Nephron progenitor cell (in vitro differentiated cells): ENCODE data around the gene C1D.

Experiments
- DNase-seq: peaks from one replicate; pipeline ENCODE4 v3.0.0; 2021
- H3K27ac Mint-ChIP-seq: 2 replicates; pipeline ENCODE4 v1.8.0; 2021; ENCODE audit warnings: mild to moderate bottlenecking, moderate library complexity, mixed read lengths
- H3K27me3 Mint-ChIP-seq: 2 replicates; pipeline ENCODE4 v1.8.0; 2021; ENCODE audit warnings: mild to moderate bottlenecking, low read depth, mixed read lengths; ENCODE audit not compliant: poor library complexity
- H3K36me3 Mint-ChIP-seq: 2 replicates; pipeline ENCODE4 v1.8.0; 2021; ENCODE audit warnings: low read depth, mixed read lengths
- H3K4me1 Mint-ChIP-seq: 2 replicates; pipeline ENCODE4 v1.8.0; 2021; ENCODE audit warnings: mixed read lengths
- H3K4me3 Mint-ChIP-seq: 2 replicates; pipeline ENCODE4 v1.8.0; 2021; ENCODE audit warnings: mild to moderate bottlenecking, moderate library complexity, mixed read lengths
- H3K9me3 Mint-ChIP-seq: 2 replicates; pipeline ENCODE4 v1.8.0; 2021; ENCODE audit warnings: mild to moderate bottlenecking, moderate library complexity, mixed read lengths
- CTCF ChIP-seq: fragments of 200-600 bp; sonication (generic); IDR thresholded peaks from 2 replicates; pipeline ENCODE4 v1.5.0; 2021; ENCODE audit warnings: antibody characterized with exemption

The C1D gene

DNA sequence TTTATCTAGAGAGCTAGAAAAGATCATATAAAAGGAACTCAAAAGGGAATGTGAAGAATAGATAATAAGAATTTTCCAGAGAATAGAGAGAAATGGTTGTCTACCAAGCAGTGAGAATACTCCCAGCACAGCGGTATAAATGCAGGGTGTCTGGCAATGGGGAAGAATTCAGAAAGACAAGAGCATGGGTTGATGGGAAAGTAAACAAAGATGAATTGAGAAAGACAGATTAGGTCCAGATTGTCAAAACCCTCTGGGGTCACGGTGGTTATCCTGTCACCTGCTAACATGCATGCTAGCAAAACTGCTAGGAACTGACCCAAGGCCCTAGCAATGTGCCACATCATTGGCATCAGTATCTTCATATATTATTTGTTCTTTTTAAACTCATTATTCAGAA, 30.8 kb upstream of the C1D start:
- H3K4me1 Mint-ChIP-seq, result no peaks in the 10 kb centered on the region
- no peak for DNase-seq
- H3K4me3 Mint-ChIP-seq, result no peak overlapping the region
- no peaks in the 10 kb centered on the region for H3K36me3 Mint-ChIP-seq
- no peaks in the 10 kb centered on the region for H3K9me3 Mint-ChIP-seq
- no peak for TF ChIP-seq CTCF
- H3K27me3 Mint-ChIP-seq, result peaks cover 22% of the 10 kb centered on the region
- H3K27ac Mint-ChIP-seq, result no peak overlapping the region

DNA sequence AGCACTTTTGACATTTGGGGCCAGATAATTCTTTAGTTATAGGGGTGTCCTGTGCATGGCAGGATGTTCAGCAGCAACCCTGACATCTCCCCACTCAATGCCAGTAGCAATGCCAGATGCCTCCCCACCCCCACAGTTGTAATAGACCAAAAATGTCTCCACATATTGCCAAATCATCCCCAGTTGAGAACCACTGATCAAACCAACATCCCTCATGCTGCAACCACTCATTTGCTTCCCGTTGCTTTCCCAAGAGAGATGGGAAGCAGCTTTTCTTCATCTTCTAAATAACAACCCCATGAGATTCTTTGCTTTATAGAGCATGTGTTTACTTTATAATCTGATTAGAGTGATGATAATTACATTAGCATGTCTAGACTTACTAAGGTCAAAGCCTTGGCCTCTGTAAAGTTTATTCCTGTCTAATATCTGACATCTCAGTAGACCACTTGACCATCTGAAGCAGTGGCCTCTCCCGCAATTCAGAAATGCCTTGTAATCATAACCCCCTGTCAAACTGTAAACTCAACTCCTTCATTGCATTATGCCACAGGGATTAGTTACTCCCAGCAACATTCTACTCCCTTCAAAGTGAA, 28.7 kb upstream of the C1D start:
- no peaks in the 10 kb centered on the region for H3K4me1 Mint-ChIP-seq
- H3K36me3 Mint-ChIP-seq, result no peaks in the 10 kb centered on the region
- H3K27ac Mint-ChIP-seq, result no peak overlapping the region
- TF ChIP-seq CTCF, result no peak
- H3K9me3 Mint-ChIP-seq, result no peaks in the 10 kb centered on the region
- no peak for DNase-seq
- H3K4me3 Mint-ChIP-seq, result no peak overlapping the region
- peaks cover 22% of the 10 kb centered on the region for H3K27me3 Mint-ChIP-seq

GRCh38 chr2:68089961-68090360, 27.2 kb upstream of the C1D start:
- Mint-ChIP-seq H3K36me3 (no peaks in the 10 kb centered on the region), H3K27ac (no peak overlapping the region), H3K4me1 (no peaks in the 10 kb centered on the region), H3K27me3 (peaks cover 15% of the 10 kb centered on the region), H3K9me3 (no peaks in the 10 kb centered on the region), H3K4me3 (no peak overlapping the region)
- TF ChIP-seq CTCF, result no peak
- no peak for DNase-seq

GRCh38 chr2:68088940-68089339, 26.1 kb upstream of the C1D start:
- no peaks in the 10 kb centered on the region for H3K9me3 Mint-ChIP-seq
- H3K36me3 Mint-ChIP-seq, result no peaks in the 10 kb centered on the region
- no peak for TF ChIP-seq CTCF
- peaks cover 6% of the 10 kb centered on the region for H3K4me1 Mint-ChIP-seq
- no peak overlapping the region for H3K4me3 Mint-ChIP-seq
- DNase-seq, result no peak
- H3K27ac Mint-ChIP-seq, result no peak overlapping the region
- H3K27me3 Mint-ChIP-seq, result peaks cover 12% of the 10 kb centered on the region

DNA sequence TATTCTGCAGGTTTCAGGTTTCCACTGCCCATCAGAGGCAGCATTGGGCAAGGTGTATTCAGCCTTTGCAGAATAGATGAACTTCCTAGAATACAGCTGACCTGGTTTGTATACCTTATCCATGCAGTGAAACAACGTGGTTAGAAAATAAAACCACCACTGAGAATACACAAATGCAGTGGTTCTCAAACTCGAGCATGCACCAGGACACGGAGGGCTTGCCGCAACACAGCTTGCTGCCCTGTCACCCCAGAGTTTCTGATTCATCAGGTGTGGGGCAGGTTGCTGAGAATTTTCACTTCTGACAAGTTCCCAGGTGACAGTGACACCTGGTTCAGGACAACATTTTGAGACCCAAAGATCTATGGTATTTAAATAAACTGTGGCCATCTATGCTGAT, 23.4 kb upstream of the C1D start:
- Mint-ChIP-seq H3K4me3 (no peak overlapping the region), H3K27ac (no peak overlapping the region), H3K9me3 (no peaks in the 10 kb centered on the region), H3K4me1 (peaks cover 10% of the 10 kb centered on the region), H3K27me3 (peaks cover 16% of the 10 kb centered on the region), H3K36me3 (no peaks in the 10 kb centered on the region)
- TF ChIP-seq CTCF, result no peak
- no peak for DNase-seq

- no peaks in the 10 kb centered on the region for H3K9me3 Mint-ChIP-seq
- H3K4me1 Mint-ChIP-seq, result peaks cover 10% of the 10 kb centered on the region
- H3K27me3 Mint-ChIP-seq, result peaks cover 22% of the 10 kb centered on the region
- no peaks in the 10 kb centered on the region for H3K36me3 Mint-ChIP-seq
- DNase-seq, result no peak
- TF ChIP-seq CTCF, result no peak
- H3K27ac Mint-ChIP-seq, result no peak overlapping the region
- H3K4me3 Mint-ChIP-seq, result no peak overlapping the region
Measured at GRCh38 chr2:68083346-68083745, 20.5 kb upstream of the C1D start.
